Mammary epithelial cell (primary cell): ENCODE data around the gene RABL6.

ENCODE experiments used
- CTCF ChIP-seq, 2 donors: IDR thresholded peaks in 1 of 2; conservative IDR thresholded peaks in 1 of 2; 2 replicates each; pipeline ENCODE4 v1.5.1; 2011 to 2012; ENCODE audit warnings: inconsistent platforms in 2 of 2, low read length in 2 of 2, mild to moderate bottlenecking in 2 of 2, control low read depth in 1 of 2, low read depth in 1 of 2; ENCODE audit not compliant: insufficient read depth in 1 of 2; ENCODE audit errors: extremely low read depth in 1 of 2
- EZH2 ChIP-seq: IDR thresholded peaks from 2 replicates; pipeline ENCODE4 v1.6.1; 2012; ENCODE audit warnings: low read length, inconsistent platforms, borderline replicate concordance

- TF ChIP-seq CTCF (conservative IDR thresholded peaks at IDR 0.05 in 1 of 2, IDR thresholded peaks at IDR 0.05 in 1 of 2; ENCODE audit: extremely low read depth in 1 of 2, insufficient read depth in 1 of 2, low read depth in 1 of 2, low read length in 2 of 2), result no peak
- TF ChIP-seq EZH2, result no peak
Measured at GRCh38 chr9:136851941-136852663, 44.4 kb downstream of the RABL6 start, which contains the start of gene MAMDC4.
